Glomerular visceral epithelial cell (primary cell): Measurements from ENCODE around the gene GNS.

Source experiments
- DNase-seq: peaks from one replicate; pipeline ENCODE4 v3.0.0-alpha.2; 2016; ENCODE audit errors: extremely low spot score

Gene GNS

GRCh38 chr12:64736771-64737170, 22.4 kb downstream of the GNS start:
- DNase-seq: no peak

- DNase-seq: no peak
These were observed 23.8 kb downstream of the GNS start for GRCh38 chr12:64735442-64735841.

- peak; percentile 82 for DNase-seq
These were observed 25.3 kb downstream of the GNS start for GRCh38 chr12:64733857-64734256.

GRCh38 chr12:64731683-64732082, 27.5 kb downstream of the GNS start:
- no peak for DNase-seq

DNA sequence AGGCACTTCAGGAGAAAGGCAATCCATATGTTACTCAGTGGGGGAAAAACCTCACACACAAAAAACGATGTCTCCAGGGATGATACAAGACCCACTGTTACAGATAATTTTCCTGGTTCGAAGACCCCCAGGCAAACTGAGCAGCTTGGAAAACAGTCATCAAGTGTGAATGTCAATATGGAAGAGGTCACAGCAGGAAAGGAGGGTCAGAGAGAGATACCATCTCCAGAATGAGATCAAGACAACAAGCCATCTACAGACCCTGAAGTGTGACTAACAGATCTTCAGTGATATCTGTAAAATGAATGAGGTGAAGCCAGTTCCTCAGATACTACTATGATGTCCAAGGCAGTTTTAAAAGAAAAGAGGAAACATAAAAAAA, 28.6 kb downstream of the GNS start:
- DNase-seq: no peak

DNA sequence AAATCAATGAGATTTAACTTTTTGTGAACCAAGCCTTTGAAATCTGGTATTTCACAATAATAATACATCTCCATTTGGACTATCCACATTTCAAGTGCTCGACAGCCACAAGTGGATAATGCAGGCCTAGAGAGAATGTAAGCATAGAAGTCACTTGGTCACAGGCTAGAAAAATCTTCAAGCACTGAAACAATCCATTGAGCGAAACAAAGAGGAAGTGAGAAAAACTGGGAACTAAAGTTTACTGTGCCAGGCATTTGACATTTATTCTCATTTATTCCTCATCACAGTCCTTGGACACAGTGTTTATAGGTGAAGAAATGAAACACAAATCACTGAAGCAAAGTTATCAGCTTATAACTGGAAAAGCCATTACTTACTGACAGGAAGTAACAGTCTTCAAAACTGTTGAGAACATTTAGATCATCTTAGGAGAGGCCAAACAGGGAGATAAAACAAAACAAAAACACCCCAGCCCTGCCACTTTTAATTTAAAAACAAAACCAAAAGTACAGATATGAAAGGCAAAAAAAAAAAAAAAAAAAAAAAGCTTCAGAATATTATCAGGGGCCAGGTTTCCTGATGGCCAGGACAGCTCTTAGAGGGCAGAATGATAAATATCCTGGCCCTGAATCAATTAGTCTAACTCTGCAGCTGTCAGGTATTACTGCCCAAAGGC, 29.2 kb downstream of the GNS start:
- DNase-seq: no peak

GRCh38 chr12:64724201-64724745, 34.9 kb downstream of the GNS start:
- no peak for DNase-seq

- DNase-seq: no peak
These were observed 35.6 kb downstream of the GNS start for GRCh38 chr12:64723630-64724029.

GRCh38 chr12:64722835-64723234, 36.4 kb downstream of the GNS start:
- no peak for DNase-seq

DNA sequence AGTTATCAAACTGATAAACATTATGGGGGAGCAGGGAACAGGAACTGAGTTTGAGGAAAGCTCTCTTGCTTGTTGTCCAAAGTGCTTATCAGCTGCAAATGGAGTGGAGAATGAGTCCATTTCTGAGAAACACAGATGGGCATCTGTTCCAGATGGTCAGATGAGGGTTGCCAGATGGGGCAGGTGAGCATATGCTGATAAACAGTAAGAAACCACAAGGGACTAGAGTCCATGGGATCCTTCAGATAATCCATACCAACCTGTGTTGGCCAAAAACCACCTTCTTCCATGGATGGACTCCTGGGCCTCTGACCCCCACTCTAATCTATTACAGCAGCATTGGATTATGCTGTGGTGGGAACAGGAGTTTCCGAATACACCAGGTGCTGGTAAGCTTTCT, 38.3 kb downstream of the GNS start:
- DNase-seq: no peak

GRCh38 chr12:64718649-64719048, 40.6 kb downstream of the GNS start:
- DNase-seq: no peak

- DNase-seq: no peak
These were observed 42.3 kb downstream of the GNS start for GRCh38 chr12:64716839-64717455.

GRCh38 chr12:64716371-64716770, 42.8 kb downstream of the GNS start:
- no peak for DNase-seq

DNA sequence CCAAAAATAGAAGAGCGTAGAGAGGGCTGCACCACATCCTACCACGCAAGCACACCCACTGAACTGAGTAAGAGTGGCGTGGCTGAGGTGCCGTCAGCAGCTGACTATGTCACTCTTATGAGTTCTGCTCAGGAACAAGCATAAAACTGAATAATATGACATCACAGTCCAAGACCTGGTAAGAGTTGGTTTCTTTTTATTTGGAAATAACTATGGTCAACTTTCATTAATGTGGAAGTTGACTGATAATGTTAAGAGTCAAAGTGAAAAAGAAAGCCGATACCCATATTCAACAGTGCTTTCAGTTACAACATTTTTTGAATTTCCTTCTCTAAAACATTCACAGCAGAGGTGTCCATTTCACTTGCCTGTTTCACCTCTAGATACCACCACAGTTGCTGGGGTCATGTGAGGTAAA, 44.6 kb downstream of the GNS start:
- DNase-seq: no peak

DNA sequence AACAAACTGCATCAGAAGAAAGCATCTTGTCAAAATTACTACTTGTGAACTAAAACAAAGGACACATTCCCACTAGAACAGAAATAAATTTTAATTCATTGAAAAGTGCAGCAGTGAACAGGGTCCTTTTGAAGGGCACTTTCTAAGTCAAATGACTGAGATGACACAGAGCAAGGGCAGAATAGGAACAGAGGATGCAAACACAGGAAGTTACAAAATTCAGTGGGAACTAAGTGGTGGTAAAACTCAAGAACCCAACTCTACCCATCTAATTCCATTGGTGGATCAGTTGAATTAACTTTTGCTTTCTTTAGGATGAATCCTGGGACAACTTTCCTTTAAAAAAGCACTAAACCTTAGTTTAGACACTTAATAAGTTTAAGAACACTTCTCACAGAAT, 45.8 kb downstream of the GNS start:
- DNase-seq: no peak

DNA sequence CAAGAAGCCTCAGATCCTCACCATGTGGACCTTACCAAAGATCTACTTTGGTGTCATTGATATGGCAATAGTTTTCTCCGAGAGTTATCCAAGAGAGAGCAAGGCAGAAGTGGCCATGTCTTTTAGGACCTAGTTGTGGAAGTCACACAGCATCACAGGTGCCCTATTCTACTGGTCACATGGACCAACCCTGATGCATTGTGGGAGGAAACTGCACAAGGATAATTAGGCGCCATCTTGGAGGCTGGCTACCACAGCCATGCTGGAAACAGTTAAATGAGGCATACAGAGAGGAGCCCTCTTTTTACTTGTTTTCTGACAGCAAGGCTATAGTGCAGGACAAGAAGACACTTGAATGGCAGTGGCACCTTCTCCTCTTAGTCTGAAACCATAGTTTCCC, 49.8 kb downstream of the GNS start:
- DNase-seq: no peak

GRCh38 chr12:64707926-64708325, 51.3 kb downstream of the GNS start:
- DNase-seq: no peak

GRCh38 chr12:64707362-64707761, 51.8 kb downstream of the GNS start:
- DNase-seq: no peak

GRCh38 chr12:64706857-64707256, 52.3 kb downstream of the GNS start:
- no peak for DNase-seq

DNA sequence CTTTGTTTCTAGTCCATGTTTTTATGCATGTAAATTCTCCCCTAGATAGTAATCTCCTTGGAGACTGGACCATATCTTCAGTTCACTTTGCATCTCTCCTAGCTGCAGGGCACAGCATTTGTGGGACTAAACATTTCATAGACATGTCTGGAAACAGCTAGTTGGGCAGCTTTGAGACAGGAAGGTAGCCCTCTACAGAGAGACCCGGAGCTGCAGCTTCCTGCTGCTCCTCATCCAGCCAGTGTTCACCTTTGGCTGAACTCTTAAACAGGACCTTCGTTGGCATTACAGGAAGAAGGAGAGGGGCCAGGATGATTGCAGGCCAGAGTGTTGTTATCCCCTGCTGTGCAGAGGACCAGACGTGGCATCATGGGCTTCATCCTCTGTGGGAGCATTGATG, 52.9 kb downstream of the GNS start:
- DNase-seq: no peak

GRCh38 chr12:64701283-64701682, 57.9 kb downstream of the GNS start:
- DNase-seq: no peak

DNA sequence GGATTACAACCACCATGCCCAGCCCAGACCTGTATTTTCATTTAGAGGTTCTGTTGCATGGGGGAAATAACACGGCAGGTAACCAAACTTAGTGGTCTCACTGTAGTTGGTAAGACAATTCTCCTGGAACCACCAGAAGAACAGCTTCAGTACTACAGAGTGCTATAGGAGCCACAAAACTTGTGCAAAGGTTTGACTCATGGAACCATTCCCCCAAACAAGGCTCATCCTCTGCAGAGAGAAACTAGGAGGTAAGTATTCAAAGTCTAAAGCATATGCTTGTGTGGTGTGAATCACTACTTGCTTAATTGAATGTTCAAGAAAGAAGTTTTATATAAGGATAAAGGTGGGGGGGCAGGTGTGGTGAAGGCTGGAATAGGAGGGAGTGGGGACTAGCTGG, 58.7 kb downstream of the GNS start:
- DNase-seq: no peak

DNA sequence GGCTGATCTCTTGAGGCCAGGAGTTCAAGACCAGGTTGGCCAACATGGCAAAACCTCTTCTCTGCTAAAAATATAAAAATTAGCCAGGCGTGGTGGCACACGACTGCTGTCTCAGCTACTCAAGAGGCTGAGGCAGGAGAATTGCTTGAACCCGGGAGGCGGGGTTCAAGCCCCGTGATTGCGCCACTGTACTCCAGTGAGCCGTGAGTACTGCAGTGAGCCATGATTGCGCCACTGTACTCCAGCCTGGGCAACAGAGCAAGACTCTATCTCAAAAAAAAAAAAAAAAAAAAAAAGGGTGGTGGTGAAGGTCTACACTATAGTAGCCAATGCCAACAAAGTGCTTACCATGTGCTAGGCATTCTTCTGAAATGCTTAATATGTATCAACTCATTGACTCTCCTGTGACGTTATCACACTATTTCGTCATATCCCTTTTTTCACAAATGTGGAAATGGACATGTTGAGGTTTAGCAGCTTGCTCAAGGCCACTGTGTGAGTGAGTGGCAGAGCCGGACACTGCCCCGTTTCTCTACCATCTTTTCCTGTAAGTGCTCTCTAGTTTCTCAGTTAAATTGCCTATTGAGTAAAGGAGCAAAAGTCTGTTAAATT, 59.6 kb downstream of the GNS start:
- DNase-seq: no peak
